Stimulated activated CD8-positive, alpha-beta memory T cell treated with anti-CD3 and anti-CD28 coated beads, Interleukin-15, amount 100 ng/mL, for 24 hours (primary cell): ENCODE data around the gene ALMS1.
"Not testable (repeated sequence)": the region's sequence is repeated elsewhere in the genome, so short reads cannot be mapped to it uniquely, and the experiment has no call there.

Experiments used
- DNase-seq: peaks from one replicate; pipeline ENCODE4 v3.0.0-alpha.2; 2020; ENCODE audit warnings: low read depth

Gene ALMS1

DNA sequence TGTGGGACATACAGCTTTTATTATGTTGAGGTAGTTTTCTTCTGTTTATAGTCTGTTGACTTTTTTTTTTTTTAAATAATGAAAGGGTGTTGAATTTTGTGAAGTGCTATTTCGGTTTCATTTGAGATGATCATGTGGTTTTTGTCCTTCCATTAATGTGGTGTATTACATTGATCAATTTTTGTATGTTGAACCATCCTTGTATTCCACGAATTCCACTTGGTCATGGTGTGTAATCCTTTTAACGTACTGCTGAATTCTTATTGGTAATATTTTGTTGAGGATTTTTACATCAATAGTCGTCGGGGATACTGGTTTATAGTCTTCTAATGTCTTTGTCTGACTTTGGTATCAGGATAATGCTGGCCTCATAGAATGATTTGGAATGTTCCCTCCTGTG is 18.8 kb downstream of the ALMS1 start:
- no peak for DNase-seq

DNA sequence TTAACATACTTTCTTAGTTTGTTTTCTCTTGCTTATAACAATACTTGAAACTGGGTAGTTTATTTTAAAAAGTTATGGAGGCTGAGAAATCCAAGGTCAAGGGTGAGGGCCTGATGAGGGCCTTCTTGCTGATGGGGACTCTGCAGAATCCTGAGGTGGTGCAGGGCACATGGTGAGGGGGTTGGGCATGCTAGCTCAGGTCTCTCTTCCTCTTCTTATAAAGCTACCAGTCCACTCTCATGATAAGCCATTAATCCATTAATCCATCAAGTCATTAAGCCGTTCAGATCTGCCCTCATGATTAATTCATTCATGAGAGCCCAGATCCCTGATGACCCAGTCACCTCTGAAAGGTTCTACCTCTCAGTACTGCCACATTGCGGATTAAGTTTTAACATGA is 21.4 kb downstream of the ALMS1 start:
- no peak for DNase-seq

DNA sequence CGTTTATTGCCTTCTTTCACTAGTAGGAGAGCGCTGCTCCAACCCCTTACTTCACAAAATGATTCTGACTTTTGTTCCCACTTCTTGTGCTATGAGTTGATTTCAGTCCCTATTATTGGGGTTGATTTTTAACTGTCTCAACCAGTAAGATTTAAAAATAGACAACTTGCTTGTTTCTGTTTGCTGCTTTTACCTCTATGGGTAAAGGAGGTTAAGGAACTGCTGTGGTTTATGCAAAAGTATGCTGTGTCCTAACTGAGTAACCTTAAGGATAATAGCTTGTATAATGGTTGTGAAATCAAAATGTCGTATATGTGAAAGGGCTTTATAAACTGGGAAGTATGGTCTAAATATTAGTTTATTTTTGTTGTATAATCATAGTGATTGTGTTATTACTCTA is 22.6 kb downstream of the ALMS1 start:
- no peak for DNase-seq

DNA sequence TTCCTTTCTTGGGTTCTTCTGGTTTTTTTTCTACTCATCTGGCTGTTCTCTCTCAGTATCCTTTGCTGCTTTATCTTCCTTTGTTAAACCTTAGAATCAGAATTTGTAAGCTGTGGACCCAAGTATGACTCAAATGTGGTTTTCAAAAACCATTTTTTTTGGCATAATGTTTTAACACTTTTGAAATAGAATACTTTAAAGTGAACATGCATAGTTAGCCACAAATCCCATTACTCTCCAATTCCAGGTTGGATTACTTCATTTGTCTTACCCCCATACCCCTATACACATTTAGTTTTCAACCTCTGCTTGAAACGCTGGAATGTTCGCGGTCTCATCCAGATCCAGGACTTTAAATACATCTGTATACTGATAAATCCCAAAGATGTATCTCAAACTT is 29.1 kb downstream of the ALMS1 start:
- no peak for DNase-seq

DNA sequence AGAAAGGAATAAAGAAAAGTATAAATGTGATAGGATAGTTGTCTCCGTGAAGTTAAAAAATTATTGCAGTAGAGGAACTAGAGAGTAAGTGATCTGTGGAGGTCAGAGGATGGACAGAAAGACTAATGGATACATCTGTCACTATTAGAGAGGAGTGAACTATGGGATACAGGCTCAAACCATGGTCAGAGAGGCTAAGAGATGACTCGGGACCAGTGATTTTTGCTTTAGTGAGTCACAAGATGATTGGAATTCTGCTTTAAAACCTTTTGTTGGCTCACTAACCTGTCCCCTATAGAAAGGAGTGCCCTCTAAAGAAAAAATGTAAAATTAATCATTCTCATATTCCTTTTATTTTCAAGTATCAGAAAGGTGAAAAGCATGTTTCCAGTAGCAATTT is 30.3 kb downstream of the ALMS1 start:
- no peak for DNase-seq

DNA sequence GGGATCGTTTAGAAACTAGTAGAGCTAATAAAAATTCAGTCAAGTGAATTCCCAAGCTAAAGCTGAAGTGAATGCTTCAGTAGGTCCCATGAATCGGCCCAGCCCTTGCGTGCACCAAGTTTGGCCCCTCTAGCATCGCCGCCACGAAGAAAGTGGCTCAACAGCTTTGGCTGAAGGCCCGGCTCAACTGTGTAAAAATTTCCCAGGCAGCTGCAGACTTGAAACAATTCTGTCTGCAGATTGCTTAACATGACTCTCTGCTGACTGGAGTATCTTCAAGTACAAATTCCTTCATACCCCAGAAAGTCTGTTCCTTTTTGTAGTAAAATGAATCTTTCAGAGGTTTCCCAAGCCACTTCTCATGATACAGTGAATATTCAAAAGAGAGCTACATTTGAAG is 32.7 kb downstream of the ALMS1 start:
- no peak for DNase-seq

DNA sequence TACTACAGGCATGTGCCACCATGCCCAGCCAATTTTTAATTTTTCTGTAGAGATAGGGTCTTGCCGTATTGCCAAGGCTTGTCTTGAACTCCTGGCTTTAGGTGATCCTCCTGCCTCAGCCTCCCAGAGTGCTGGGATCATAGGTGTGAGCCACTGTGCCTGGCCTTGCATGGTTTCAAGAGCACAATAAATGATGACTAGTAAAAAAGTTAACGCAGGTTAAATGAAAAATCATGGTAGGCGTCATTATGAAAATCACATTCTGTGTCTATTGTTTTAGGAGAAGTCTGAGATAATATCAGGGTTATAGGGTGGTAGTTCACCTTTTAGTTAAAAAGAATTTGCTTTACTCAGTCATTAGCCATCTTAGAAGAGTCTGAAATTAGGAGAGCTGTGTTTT is 38.3 kb downstream of the ALMS1 start:
- no peak for DNase-seq

DNA sequence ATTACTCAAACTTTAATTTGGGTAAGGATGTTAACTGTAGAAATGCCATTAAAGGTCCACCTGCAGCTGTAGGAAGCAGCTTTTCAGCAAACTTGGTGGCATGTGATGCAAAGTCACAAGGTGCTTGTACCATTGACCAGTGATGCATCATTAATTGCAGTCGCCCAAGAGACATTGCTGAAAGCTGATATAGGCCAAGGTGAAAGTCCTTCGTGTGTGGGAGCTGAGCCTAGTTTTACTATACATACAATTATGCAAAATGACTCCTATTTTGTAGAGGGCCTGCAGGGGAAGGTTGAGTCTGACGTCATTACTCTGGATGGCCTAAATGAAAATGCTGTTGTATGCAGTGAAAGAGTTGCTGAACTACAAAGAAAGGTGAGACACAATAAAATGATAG is 40.5 kb downstream of the ALMS1 start:
- DNase-seq, result no peak

DNA sequence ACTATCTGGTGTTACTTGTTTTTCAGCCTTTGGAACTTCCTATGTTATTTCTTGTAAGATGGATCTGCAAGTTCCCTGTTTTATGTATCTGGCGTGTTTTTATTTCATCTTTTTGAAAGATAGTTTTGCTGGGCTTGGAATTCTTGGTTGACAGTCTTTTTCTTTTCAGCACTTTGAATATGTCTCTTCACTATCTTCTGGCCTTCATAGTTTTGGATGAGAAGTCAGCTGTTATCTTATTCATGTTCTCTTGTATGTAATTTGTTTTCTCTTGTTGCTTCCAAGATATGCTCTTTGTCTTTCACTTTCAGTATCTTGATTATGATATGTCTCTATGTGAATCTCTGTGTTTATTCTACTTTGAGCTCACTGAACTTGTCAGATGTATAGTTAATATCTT is 50.4 kb downstream of the ALMS1 start:
- no peak for DNase-seq

DNA sequence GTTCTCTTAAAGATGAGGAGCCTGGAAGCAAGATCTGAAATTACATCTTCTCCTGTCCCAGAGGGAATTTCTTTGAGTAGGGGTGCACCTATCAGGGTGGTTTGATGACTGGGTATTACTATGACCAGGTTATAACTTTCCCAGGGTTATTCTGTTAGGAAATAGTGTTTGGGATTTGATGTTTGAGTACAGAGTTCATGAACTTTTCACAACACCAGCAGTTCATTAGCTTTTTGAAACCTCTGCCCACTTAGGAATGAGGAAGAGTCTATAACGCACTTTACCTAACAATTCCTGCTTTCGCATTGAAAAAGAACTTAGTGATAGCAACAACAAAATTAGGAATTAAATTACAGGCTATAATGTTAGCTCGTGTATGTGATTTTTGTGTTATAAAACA is 58.6 kb downstream of the ALMS1 start:
- DNase-seq, result no peak

DNA sequence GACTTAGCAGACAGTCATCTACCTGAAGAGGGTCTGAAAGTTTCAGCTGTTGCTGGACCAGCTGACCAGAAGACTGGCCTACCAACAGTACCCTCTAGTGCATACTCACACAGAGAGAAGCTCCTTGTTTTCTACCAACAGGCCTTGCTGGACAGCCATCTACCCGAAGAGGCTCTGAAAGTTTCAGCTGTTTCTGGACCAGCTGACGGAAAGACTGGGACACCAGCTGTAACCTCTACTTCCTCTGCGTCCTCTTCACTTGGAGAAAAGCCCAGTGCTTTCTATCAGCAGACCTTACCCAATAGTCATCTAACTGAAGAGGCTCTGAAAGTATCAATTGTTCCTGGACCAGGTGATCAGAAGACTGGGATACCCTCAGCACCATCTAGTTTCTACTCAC is 63.2 kb downstream of the ALMS1 start:
- DNase-seq, result no peak

DNA sequence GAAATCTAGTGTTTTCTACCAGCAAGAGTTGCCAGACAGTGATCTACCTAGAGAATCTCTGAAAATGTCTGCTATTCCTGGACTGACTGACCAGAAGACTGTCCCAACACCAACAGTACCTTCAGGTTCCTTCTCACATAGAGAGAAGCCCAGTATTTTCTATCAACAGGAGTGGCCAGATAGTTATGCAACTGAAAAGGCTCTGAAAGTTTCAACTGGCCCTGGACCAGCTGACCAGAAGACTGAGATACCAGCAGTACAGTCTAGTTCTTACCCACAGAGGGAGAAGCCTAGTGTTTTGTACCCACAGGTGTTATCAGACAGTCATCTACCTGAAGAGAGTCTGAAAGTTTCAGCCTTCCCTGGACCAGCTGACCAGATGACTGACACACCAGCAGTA is 63.8 kb downstream of the ALMS1 start:
- DNase-seq, result no peak

DNA sequence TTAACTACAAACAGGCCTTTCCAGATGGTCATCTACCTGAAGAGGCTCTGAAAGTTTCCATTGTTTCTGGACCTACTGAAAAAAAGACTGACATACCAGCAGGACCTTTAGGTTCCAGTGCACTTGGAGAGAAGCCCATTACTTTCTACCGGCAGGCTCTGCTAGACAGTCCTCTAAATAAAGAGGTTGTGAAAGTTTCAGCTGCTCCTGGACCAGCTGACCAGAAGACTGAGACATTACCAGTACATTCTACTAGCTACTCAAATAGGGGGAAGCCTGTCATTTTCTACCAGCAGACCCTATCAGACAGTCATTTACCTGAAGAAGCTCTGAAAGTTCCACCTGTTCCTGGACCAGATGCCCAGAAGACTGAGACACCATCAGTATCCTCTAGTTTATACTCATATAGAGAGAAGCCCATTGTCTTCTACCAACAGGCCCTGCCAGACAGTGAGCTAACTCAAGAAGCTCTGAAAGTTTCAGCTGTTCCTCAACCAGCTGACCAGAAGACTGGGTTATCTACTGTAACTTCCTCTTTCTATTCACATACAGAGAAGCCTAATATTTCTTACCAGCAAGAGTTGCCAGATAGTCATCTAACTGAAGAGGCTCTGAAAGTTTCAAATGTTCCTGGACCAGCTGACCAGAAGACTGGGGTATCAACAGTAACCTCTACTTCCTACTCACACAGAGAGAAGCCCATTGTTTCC is 65.8 kb downstream of the ALMS1 start:
- no peak for DNase-seq

DNA sequence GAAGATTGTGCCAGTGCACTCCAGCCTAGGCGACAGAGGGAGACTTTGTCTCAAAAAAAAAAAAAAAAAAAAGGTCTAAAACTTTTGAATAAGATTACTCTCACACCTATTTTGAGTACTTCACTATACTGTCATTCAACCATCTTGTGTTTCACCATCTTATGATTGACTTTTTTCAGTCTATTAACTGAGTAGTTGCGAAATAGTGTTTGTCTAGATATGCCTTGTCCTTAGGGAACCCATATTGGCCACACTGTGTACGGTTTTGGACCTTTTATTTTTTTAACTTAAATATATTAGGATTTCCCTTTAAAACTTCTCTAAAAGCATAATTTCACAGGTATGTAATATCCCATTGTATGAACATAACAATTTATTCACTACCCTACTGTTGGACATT is 72.3 kb downstream of the ALMS1 start:
- DNase-seq, result no peak

DNA sequence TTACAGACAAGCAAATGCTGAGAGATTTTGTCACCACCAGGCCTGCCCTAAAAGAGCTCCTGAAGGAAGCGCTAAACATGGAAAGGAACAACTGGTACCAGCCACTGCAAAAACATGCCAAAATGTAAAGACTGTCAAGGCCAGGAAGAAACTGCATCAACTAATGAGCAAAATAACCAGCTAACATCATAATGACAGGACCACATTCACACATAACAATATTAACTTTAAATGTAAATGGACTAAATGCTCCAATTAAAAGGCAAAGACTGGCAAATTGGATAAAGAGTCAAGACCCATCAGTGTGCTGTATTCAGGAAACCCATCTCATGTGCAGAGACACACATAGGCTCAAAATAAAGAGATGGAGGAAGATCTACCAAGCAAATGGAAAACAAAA is 76.8 kb downstream of the ALMS1 start:
- not testable (repeated sequence) for DNase-seq

DNA sequence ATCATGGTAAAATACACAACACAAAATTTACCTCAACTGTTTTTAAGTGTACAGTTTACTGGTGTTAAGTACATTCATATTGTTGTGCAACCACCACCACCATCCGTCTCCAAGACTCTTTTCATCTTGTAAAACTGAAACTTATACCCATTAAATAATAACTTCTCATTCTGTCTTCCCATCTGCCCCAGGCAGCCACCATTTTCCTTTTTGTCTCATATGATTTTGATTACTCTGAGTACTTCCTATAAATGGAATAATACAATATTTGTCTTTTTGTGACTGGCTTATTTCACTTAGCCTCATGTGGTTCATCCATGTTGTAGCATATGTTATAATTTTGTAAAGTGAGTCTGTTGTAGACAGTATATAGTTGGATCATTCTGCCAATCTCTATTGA is 82.7 kb downstream of the ALMS1 start:
- DNase-seq, result no peak

DNA sequence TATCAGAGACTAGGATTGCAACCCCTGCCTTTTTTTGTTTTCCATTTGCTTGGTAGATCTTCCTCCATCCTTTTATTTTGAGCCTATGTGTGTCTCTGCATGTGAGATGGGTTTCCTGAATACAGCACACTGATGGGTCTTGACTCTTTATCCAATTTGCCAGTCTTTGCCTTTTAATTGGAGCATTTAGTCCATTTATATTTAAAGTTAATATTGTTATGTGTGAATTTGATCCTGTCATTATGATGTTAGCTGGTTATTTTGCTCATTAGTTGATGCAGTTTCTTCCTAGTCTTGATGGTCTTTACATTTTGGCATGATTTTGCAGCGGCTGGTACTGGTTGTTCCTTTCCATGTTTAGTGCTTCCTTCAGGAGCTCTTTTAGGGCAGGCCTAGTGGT is 98.2 kb downstream of the ALMS1 start:
- DNase-seq, result not testable (repeated sequence)

DNA sequence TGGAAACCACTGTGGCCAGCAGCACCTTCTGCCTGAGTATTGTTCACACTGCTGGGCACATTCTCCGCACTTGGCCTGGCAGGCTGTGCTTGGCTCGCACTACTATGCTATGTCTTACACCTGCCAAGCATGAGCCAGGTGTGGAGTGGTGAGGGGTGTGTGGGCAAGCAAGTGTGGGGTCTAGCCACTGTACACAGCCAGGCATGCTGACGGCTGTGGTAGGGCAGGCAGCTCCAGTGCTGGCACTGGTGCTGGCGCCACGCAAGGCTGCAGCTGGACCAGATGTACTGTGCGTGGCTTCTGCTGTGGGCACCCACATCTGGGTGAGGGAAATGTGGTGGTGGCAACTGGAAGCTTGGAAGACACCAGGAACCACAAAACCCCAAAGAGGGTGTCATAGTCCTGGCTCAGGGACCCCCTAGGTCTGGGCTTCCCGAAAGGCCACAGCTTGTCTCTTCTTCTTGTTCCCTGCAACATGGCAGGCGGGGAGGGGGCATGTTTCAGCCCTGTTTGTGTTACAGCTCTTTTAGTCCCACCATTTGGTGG is 101.5 kb downstream of the ALMS1 start:
- no peak for DNase-seq

DNA sequence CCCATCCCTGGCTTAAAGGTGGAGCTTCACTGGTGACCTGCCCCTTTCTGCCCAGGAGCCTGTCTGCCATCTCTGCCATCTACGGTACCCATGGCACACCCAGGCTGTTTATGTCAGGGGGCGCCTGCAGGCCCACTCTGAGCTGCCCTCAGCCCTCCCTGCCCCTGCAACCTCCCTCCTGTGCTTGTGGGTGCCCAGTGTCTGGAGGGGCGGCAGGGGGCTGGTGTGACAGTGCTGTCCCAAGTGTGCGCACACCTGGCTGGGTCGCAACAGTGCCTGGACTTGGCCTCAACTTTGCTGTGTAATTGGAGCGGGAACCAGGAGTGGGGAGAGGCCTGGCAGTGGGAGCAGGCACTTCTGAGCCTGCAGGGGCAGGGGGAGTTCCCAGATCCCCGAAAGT is 102.4 kb downstream of the ALMS1 start:
- no peak for DNase-seq

DNA sequence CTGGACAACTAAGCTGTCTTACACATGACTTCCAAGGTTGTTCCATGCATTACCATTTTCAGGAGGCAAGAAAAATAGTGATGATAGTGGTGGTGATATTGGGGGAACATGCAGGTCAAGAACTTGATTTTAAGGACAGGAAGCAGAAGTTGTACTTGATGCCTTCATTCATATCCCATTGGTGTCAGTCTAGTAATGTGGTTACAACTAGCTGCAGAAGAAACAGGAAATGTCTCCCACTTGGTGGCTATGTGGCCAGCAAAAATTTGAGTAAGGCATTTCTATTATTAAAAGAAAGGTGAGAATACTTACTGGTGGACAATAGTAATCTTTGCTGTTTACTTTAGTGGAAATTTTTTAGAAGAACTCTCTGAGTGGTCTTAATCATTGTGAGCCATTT is 103.4 kb downstream of the ALMS1 start:
- DNase-seq, result no peak

DNA sequence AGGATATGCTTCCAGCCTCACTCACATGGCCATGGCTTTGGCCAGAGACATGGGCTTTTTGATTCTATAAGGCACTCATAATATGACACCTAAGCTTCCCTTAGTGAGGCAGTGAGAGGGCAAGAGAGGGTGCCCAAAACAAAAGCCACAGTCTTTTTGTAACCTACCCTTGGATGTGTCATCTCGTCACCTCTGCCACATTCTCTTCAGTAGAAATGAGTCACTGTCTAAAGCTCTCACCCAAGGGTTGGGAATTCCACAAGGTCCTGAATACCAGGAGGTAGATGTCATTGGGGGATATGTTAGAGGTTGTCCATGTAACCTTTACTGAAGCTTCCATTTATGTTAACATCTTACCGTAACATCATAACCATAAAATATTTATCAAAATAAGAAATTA is 108.4 kb downstream of the ALMS1 start:
- DNase-seq, result no peak

DNA sequence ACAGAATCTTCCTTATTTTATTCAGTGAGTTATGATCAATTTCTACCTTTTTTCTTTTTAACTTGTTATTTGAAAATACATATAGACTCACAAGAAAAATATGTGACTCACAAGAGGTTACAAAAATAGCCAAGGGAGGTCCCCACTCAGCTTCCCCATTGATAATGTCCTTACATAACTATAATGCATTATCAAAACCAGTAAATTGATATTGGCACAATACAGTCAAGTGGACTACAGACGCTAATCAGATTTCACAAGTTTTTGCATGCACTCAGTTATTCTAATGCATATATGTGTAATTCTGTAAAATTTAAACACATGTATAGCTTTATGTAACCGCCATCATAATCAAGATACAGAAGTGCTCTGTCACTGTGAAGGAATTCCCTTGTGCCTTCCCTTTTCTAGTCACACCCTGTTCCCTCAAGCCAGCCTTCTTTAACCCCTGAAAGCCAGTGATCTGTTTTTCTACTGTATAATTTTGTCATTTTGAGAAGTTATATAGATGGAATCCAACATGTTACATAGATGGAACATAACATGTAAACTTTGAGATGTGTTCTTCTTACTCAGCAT is 118.4 kb downstream of the ALMS1 start:
- no peak for DNase-seq

DNA sequence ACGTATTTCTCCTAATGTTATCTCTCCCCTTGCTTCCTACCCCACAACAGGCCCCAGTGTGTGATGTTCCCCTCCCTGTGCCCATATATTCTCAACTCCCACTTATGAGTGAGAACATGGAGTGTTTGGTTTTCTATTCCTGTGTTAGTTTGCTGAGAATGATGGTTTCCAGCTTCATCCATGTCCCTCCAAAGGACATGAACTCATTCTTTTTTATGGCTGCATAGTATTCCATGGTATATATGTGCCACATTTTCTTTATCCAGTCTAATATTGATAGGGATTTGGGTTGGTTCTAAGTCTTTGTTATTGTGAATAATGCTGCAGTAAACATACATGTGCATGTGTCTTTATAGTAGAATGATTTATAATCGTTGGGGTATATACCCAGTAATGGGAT is 119.2 kb downstream of the ALMS1 start:
- DNase-seq, result not testable (repeated sequence)

DNA sequence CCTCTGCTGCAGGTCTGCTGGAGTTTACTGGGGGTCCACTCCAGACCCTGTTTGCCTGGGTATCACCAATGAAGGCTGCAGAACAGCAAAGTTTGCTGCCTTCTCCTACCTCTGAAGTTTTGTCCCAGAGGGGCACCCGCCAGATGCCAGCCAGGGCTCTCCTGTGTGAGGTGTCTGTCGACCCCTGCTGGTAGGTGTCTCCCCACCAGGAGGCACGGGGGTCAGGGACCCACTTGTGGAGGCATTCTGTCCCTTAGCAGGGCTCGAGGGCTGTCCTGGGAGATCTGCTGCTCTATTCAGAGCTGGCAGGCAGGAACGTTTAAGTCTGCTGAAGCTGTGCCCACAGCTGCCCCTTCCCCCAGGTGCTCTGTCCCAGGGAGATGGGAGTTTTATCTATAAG is 124.8 kb downstream of the ALMS1 start:
- not testable (repeated sequence) for DNase-seq
